Astrocyte (in vitro differentiated cells and primary cell): ENCODE data around the gene DYRK1A. TPM values are rescaled to one million over a fixed set of nuclear protein-coding genes. Genes with fewer than 3 reads are reported as not detected.
A peak's percentile ranks its signal among the peaks of the same experiment; 100 is the strongest.

Source experiments
- DNase-seq: peaks from one replicate; pipeline ENCODE4 v3.0.0-alpha.2; 2010; ENCODE audit warnings: low read depth
- FAIRE-seq: peaks from 2 replicates; lab custom pipeline; 2011; peaks lifted over from hg19 to GRCh38; lab: Jason Lieb, UNC
- H2AFZ ChIP-seq: 2 replicates; pipeline ENCODE4 v1.6.0; 2012; ENCODE audit warnings: low read depth, low read length, inconsistent platforms
- H3K27ac ChIP-seq: 2 replicates; pipeline ENCODE4 v1.5.1; 2011; ENCODE audit warnings: low read depth, low read length, inconsistent platforms
- H3K27me3 ChIP-seq: 2 replicates; pipeline ENCODE4 v1.6.0; 2011; ENCODE audit warnings: low read length, inconsistent platforms; ENCODE audit not compliant: insufficient read depth
- H3K36me3 ChIP-seq: 2 replicates; pipeline ENCODE4 v1.5.1; 2011; ENCODE audit warnings: low read length, inconsistent platforms; ENCODE audit not compliant: insufficient read depth
- H3K4me1 ChIP-seq: 2 replicates; pipeline ENCODE4 v1.5.1; 2011; ENCODE audit warnings: low read length, inconsistent platforms; ENCODE audit not compliant: insufficient read depth
- H3K4me2 ChIP-seq: 2 replicates; pipeline ENCODE4 v1.6.0; 2012; ENCODE audit warnings: low read length, inconsistent platforms
- H3K4me3 ChIP-seq: 2 replicates; pipeline ENCODE4 v1.5.1; 2011; ENCODE audit warnings: low read depth, mild to moderate bottlenecking, low read length, inconsistent platforms; ENCODE audit not compliant: insufficient read depth
- H3K79me2 ChIP-seq: 2 replicates; pipeline ENCODE4 v1.6.0; 2012; ENCODE audit warnings: mild to moderate bottlenecking, low read length, inconsistent platforms; ENCODE audit not compliant: insufficient read depth
- H3K9ac ChIP-seq: 2 replicates; pipeline ENCODE4 v1.6.0; 2012; ENCODE audit warnings: mild to moderate bottlenecking, low read length, inconsistent platforms
- H3K9me3 ChIP-seq: 2 replicates; pipeline ENCODE4 v1.5.1; 2012; ENCODE audit warnings: low read depth, mild to moderate bottlenecking, low read length, inconsistent platforms; ENCODE audit not compliant: insufficient read depth
- H4K20me1 ChIP-seq: 2 replicates; pipeline ENCODE4 v1.6.0; 2012; ENCODE audit warnings: low read length, inconsistent platforms; ENCODE audit not compliant: insufficient read depth
- H3K27ac Mint-ChIP-seq: one replicate; pipeline ENCODE4 v1.8.0; 2021; ENCODE audit warnings: mild to moderate bottlenecking, mixed read lengths; ENCODE audit not compliant: unreplicated experiment
- H3K27me3 Mint-ChIP-seq: one replicate; pipeline ENCODE4 v1.8.0; 2021; ENCODE audit warnings: low read depth, mixed read lengths; ENCODE audit not compliant: unreplicated experiment
- H3K36me3 Mint-ChIP-seq: one replicate; pipeline ENCODE4 v1.8.0; 2021; ENCODE audit warnings: low read depth, mixed read lengths; ENCODE audit not compliant: unreplicated experiment
- H3K4me1 Mint-ChIP-seq: one replicate; pipeline ENCODE4 v1.8.0; 2021; ENCODE audit warnings: low read depth, mixed read lengths; ENCODE audit not compliant: unreplicated experiment
- H3K4me3 Mint-ChIP-seq: one replicate; pipeline ENCODE4 v1.8.0; 2021; ENCODE audit warnings: mild to moderate bottlenecking, moderate library complexity, mixed read lengths; ENCODE audit not compliant: unreplicated experiment
- H3K9me3 Mint-ChIP-seq: one replicate; pipeline ENCODE4 v1.8.0; 2021; ENCODE audit warnings: mild to moderate bottlenecking, mixed read lengths; ENCODE audit not compliant: unreplicated experiment
- CTCF ChIP-seq: IDR thresholded peaks from 2 replicates; pipeline ENCODE4 v1.5.1; 2011; ENCODE audit warnings: low read depth, mild to moderate bottlenecking, inconsistent platforms, low read length, moderate library complexity; ENCODE audit not compliant: insufficient read depth
- EZH2 ChIP-seq: IDR thresholded peaks from 2 replicates; pipeline ENCODE4 v1.6.1; 2012; ENCODE audit warnings: mild to moderate bottlenecking, low read length, inconsistent platforms; ENCODE audit not compliant: insufficient read depth
- total RNA-seq: library from RNA; stranded (reverse); gene quantifications from 2 replicates; pipeline ENCODE4 v1.2.1, GENCODE V29; 2021

DYRK1A gene
- total RNA-seq, 1 donor from 2014 or later = 44.6 TPM

- Histone ChIP-seq H4K20me1 (peaks cover 86% of the 10 kb centered on the region), H3K9me3 (no peaks in the 10 kb centered on the region), H2AFZ (no peak overlapping the region), H3K79me2 (peaks cover 99% of the 10 kb centered on the region), H3K27ac (no peak overlapping the region), H3K9ac (no peak overlapping the region), H3K4me1 (peaks cover 43% of the 10 kb centered on the region), H3K36me3 (no peaks in the 10 kb centered on the region), H3K4me2 (no peak overlapping the region), H3K4me3 (no peak overlapping the region), H3K27me3 (no peaks in the 10 kb centered on the region)
- Mint-ChIP-seq H3K4me1 (peaks cover 49% of the 10 kb centered on the region), H3K27ac (no peak overlapping the region), H3K9me3 (no peaks in the 10 kb centered on the region), H3K27me3 (no peaks in the 10 kb centered on the region), H3K4me3 (peak overlapping the region; percentile 62), H3K36me3 (peaks cover 6% of the 10 kb centered on the region)
- FAIRE-seq = no peak
- DNase-seq = no peak
- no peak for TF ChIP-seq EZH2
- no peak for TF ChIP-seq CTCF
These were observed 5.7 kb downstream of the DYRK1A start for GRCh38 chr21:37372127-37372731.

- TF ChIP-seq EZH2 = no peak
- no peak for TF ChIP-seq CTCF
- Mint-ChIP-seq H3K27me3 (no peaks in the 10 kb centered on the region), H3K27ac (no peak overlapping the region), H3K4me3 (no peak overlapping the region), H3K36me3 (peaks cover 6% of the 10 kb centered on the region), H3K4me1 (peaks cover 49% of the 10 kb centered on the region), H3K9me3 (no peaks in the 10 kb centered on the region)
- no peak overlapping the region for H2AFZ ChIP-seq
- no peaks in the 10 kb centered on the region for H3K27me3 ChIP-seq
- H3K27ac ChIP-seq = peak overlapping the region; percentile 67
- H3K4me1 ChIP-seq = peaks cover 43% of the 10 kb centered on the region
- H3K4me2 ChIP-seq = no peak overlapping the region
- H3K9me3 ChIP-seq = no peaks in the 10 kb centered on the region
- no peak overlapping the region for H3K4me3 ChIP-seq
- peaks cover 93% of the 10 kb centered on the region for H4K20me1 ChIP-seq
- no peak for DNase-seq
- FAIRE-seq = no peak
- peaks cover 100% of the 10 kb centered on the region for H3K79me2 ChIP-seq
- H3K9ac ChIP-seq = no peak overlapping the region
- no peaks in the 10 kb centered on the region for H3K36me3 ChIP-seq
These were observed 6.4 kb downstream of the DYRK1A start for GRCh38 chr21:37372951-37373350.

GRCh38 chr21:37373539-37373938 lies 7.0 kb downstream of the DYRK1A start:
- Histone ChIP-seq H3K27ac (peak overlapping the region; percentile 67), H2AFZ (no peak overlapping the region)
- no peak overlapping the region for H3K27ac Mint-ChIP-seq

More at GRCh38 chr21:37373539-37373938, 7.0 kb downstream of the DYRK1A start:
- Mint-ChIP-seq H3K4me3 (no peak overlapping the region), H3K27me3 (no peaks in the 10 kb centered on the region), H3K9me3 (no peaks in the 10 kb centered on the region), H3K36me3 (peaks cover 1% of the 10 kb centered on the region), H3K4me1 (peaks cover 49% of the 10 kb centered on the region)
- TF ChIP-seq EZH2 (no peak), CTCF (no peak)
- Histone ChIP-seq H3K36me3 (no peaks in the 10 kb centered on the region), H3K27me3 (no peaks in the 10 kb centered on the region), H3K4me3 (no peak overlapping the region), H3K79me2 (peaks cover 100% of the 10 kb centered on the region), H3K4me1 (peaks cover 40% of the 10 kb centered on the region), H3K9ac (no peak overlapping the region), H3K4me2 (peak overlapping the region; percentile 6), H3K9me3 (no peaks in the 10 kb centered on the region), H4K20me1 (peaks cover 95% of the 10 kb centered on the region)
- FAIRE-seq (no peak), DNase-seq (peak; percentile 10)
